ENCODE measurements around the gene LINC01488.

LINC01488 gene

GRCh38 chr11:69443968-69444364 lies 37.5 kb upstream of the LINC01488 start:
- in situ Hi-C loops (cut with HindIII; ENCODE audit: low pct_ligation_motif_present, low pct_unique_long_range_greater_than_20kb, low sequenced_read_pairs): no loop called here
- no peak for DNase-seq

- no peak for DNase-seq
- in situ Hi-C loops (cut with HindIII; ENCODE audit: low pct_ligation_motif_present, low pct_unique_long_range_greater_than_20kb, low sequenced_read_pairs): no loop called here
These were observed 36.9 kb upstream of the LINC01488 start for GRCh38 chr11:69444381-69445130.

- no peak for DNase-seq
- in situ Hi-C loops (cut with HindIII; ENCODE audit: low pct_ligation_motif_present, low pct_unique_long_range_greater_than_20kb, low sequenced_read_pairs): no loop called here
These were observed 36.4 kb upstream of the LINC01488 start for GRCh38 chr11:69445131-69445470.

GRCh38 chr11:69446108-69446507 lies 35.4 kb upstream of the LINC01488 start:
- in situ Hi-C loops (cut with HindIII; ENCODE audit: low pct_ligation_motif_present, low pct_unique_long_range_greater_than_20kb, low sequenced_read_pairs): no loop called here
- DNase-seq: no peak

- no peak for DNase-seq
- in situ Hi-C loops (cut with HindIII; ENCODE audit: low pct_ligation_motif_present, low pct_unique_long_range_greater_than_20kb, low sequenced_read_pairs): no loop called here
These were observed 33.7 kb upstream of the LINC01488 start for GRCh38 chr11:69447786-69448185.

GRCh38 chr11:69448471-69449284 lies 32.8 kb upstream of the LINC01488 start:
- in situ Hi-C loops (cut with HindIII; ENCODE audit: low pct_ligation_motif_present, low pct_unique_long_range_greater_than_20kb, low sequenced_read_pairs): no loop called here
- DNase-seq: no peak

- in situ Hi-C loops (cut with HindIII; ENCODE audit: low pct_ligation_motif_present, low pct_unique_long_range_greater_than_20kb, low sequenced_read_pairs): no loop called here
- no peak for DNase-seq
These were observed 32.0 kb upstream of the LINC01488 start for GRCh38 chr11:69449320-69450063.

GRCh38 chr11:69450064-69450856 lies 31.2 kb upstream of the LINC01488 start:
- in situ Hi-C loops (cut with HindIII; ENCODE audit: low pct_ligation_motif_present, low pct_unique_long_range_greater_than_20kb, low sequenced_read_pairs): no loop called here
- DNase-seq: no peak

- in situ Hi-C loops (cut with HindIII; ENCODE audit: low pct_ligation_motif_present, low pct_unique_long_range_greater_than_20kb, low sequenced_read_pairs): no loop called here
- no peak for DNase-seq
These were observed 30.6 kb upstream of the LINC01488 start for GRCh38 chr11:69450857-69451220.

- in situ Hi-C loops (cut with HindIII; ENCODE audit: low pct_ligation_motif_present, low pct_unique_long_range_greater_than_20kb, low sequenced_read_pairs): no loop called here
- DNase-seq: no peak
These were observed 30.2 kb upstream of the LINC01488 start for GRCh38 chr11:69451289-69451688.

GRCh38 chr11:69452206-69452987 lies 29.1 kb upstream of the LINC01488 start:
- in situ Hi-C loops (cut with HindIII; ENCODE audit: low pct_ligation_motif_present, low pct_unique_long_range_greater_than_20kb, low sequenced_read_pairs): no loop called here
- no peak for DNase-seq

- no peak for DNase-seq
- in situ Hi-C loops (cut with HindIII; ENCODE audit: low pct_ligation_motif_present, low pct_unique_long_range_greater_than_20kb, low sequenced_read_pairs): no loop called here
These were observed 28.3 kb upstream of the LINC01488 start for GRCh38 chr11:69453151-69453550.

GRCh38 chr11:69454018-69454417 lies 27.4 kb upstream of the LINC01488 start:
- in situ Hi-C loops (cut with HindIII; ENCODE audit: low pct_ligation_motif_present, low pct_unique_long_range_greater_than_20kb, low sequenced_read_pairs): no loop called here
- DNase-seq: no peak

GRCh38 chr11:69455969-69456368 lies 25.5 kb upstream of the LINC01488 start:
- DNase-seq: no peak
- in situ Hi-C loops (cut with HindIII; ENCODE audit: low pct_ligation_motif_present, low pct_unique_long_range_greater_than_20kb, low sequenced_read_pairs): no loop called here

GRCh38 chr11:69456712-69457111 lies 24.8 kb upstream of the LINC01488 start:
- DNase-seq: no peak
- in situ Hi-C loops (cut with HindIII; ENCODE audit: low pct_ligation_motif_present, low pct_unique_long_range_greater_than_20kb, low sequenced_read_pairs): no loop called here

GRCh38 chr11:69459848-69460539 lies 21.5 kb upstream of the LINC01488 start:
- DNase-seq: no peak
- in situ Hi-C loops (cut with HindIII; ENCODE audit: low pct_ligation_motif_present, low pct_unique_long_range_greater_than_20kb, low sequenced_read_pairs): no loop called here

- no peak for DNase-seq
These were observed 20.8 kb upstream of the LINC01488 start for GRCh38 chr11:69460540-69461257.

More at GRCh38 chr11:69460540-69461257, 20.8 kb upstream of the LINC01488 start:
- in situ Hi-C loops (cut with HindIII; ENCODE audit: low pct_ligation_motif_present, low pct_unique_long_range_greater_than_20kb, low sequenced_read_pairs): no loop called here

Data from ACHN (cell line).